ENCODE data around the gene KLK2.

Gene KLK2

GRCh38 chr19:50912102-50912599 lies 38.9 kb downstream of the KLK2 start:
- Histone ChIP-seq H3K27ac (no peak overlapping the region), H3K4me3 (no peak overlapping the region)

DNA sequence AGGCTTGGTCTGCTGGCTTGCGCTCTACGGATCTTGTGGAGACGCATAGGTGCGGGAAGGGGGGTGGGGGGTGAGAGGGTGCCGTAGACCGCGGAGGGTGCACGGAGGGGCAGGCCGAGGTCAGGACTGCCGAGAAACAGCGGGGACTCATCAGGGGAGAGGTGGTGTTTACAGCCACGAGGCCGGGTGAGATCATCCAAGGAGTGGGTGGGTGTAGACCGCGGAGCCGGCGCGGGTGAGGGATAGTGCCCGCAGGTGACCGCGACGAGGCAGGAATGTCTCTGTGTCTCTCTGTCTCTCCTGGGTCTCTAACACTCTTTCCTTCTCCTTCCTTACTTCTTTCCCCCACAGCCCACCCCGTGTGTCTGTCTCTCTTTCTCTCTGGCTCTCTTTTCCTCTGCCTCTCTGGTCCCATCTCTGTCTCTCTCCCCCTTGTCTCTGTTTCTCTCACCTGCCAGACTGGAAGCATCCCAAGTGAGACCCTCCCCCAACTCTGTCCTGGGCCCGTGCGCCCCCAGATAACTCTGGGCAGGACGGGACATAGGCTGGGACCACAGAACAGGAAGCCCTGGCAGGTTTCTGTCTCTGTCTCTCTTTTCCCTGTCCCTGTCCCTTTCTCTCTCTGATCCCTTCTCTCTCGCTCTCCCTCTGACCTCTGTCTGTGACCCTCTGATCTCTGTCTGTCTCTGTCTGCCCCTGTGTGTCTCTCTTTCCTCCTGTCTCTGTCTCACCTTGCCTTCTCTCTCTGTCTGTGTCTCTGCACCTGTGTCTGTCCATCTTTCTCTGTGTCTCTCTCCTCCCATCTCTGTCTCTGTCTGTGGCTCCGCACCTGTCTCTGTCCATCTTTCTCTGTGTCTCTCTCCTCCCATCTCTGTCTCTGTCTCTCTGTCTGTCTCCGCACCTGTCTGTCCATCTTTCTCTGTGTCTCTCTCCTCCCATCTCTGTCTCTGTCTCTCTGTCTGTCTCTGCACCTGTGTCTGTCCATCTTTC lies 39.8 kb downstream of the KLK2 start:
- no peak overlapping the region for H3K4me3 ChIP-seq
- H3K27ac ChIP-seq = no peak overlapping the region

DNA sequence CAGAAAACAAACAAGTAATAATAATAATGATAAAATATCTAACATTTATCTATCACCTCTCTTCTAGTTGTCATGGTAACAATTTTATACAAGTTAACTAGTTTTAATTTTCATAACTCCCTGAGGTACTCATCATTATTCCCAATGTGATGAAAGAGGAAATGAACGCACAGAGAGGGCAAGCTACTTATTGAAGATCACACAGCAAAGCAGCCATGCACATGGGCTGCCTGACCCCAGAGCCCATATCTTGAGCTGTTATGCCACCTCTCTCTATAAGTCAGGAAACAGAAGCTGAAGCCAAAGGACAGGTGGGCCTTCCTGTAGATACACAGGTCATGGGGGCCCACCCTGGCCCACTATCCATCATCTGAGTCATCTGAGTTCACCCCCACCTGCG lies 42.8 kb downstream of the KLK2 start:
- Histone ChIP-seq H3K27ac (no peak overlapping the region), H3K4me3 (no peak overlapping the region)

DNA sequence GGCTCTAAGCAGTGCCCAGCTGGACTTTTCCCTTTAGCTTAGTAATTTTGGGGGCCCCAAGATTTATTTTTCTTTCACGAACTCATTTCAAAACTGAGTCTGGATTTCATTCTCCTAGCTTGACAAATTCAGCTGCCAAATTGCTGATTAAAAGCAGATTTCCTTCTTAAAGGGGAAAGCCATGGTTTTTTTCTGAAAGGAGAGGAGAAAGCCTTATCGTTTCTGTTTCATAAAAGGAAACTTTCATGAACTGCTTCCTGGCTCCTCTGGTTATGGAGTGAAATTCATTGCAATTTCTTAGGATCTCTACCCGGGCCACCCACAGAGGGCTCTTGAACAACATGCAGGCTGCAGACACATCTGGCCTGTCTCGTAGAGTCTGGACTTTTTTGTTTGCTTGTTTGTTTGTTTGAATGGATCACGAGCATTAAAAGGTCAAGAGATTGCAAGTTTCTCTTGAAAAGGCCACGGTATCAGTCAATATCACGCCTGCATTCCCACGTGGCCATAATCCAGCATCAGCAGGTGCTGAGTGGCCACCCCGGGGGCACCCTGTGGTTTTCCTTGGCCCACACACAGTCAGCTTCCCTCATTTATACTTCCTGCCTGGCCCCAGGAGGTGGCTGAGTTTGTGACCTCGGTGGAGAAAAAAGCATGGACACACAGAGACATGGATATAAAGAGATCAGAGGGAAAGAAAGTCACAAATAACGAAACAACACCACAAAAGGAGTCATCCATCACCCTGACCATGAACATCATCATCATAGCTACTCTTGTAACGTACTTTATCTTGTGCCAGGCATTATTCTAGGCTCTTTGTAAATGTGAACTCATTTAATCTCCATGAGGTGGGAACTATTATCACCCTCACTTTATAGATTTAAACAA lies 48.4 kb downstream of the KLK2 start:
- Histone ChIP-seq H3K4me3 (no peak overlapping the region), H3K27ac (no peak overlapping the region)

DNA sequence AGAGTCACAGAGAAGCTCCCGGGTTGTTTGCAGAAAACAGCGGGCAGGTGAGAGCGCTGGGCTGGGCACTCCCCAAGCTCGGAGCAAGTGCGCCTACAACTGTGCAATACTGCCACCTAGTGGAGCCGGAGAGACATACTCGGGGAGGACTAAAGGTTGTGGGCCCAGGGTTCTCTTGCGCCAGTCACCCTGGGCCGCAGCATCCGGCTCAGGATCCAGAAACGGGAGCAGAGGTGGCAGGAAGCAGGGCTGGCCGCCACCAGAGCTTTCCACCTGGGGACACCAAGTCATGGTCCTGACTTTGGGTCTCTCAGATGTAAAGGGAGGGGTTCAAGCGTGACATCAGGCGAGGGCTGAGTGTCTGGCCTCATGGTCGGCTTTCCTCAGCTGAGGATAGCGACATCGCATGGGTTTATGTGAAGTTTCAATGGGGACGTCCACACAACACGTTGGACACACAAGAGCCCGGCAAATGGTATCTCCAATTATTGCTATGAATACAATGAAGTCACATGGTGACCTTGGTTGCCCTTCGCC lies 49.1 kb downstream of the KLK2 start:
- Histone ChIP-seq H3K27ac (no peak overlapping the region), H3K4me3 (no peak overlapping the region)

GRCh38 chr19:50924586-50924985 lies 51.3 kb downstream of the KLK2 start:
- H3K4me3 ChIP-seq = no peak overlapping the region
- H3K27ac ChIP-seq = peak overlapping the region in 1 of 21 experiments; percentile 71

DNA sequence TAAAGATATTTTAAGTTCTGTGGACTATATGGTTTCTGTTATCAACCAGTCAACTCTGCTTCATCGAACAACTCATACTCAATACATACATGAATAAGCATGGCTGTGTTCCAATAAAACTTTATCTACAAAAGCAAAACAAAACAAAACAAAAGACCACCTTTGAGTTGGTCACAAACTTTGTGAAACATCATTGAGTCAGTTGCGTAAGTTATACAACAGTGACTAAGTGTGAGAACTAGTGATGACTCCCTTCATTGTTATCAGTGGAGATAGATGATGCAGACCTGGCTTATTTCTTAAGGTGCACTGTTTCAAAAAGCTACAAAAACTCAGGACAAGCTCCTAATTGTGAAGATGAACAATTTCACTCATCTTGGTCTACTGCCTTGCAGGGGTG lies 52.5 kb downstream of the KLK2 start:
- peak overlapping the region in 1 of 21 experiments; percentile 71 for H3K27ac ChIP-seq
- H3K4me3 ChIP-seq = no peak overlapping the region

- H3K27ac ChIP-seq = peak overlapping the region in 2 of 21 experiments; percentile 3 to 7
- no peak overlapping the region for H3K4me3 ChIP-seq
Observed at GRCh38 chr19:50926144-50926543, 52.9 kb downstream of the KLK2 start.

DNA sequence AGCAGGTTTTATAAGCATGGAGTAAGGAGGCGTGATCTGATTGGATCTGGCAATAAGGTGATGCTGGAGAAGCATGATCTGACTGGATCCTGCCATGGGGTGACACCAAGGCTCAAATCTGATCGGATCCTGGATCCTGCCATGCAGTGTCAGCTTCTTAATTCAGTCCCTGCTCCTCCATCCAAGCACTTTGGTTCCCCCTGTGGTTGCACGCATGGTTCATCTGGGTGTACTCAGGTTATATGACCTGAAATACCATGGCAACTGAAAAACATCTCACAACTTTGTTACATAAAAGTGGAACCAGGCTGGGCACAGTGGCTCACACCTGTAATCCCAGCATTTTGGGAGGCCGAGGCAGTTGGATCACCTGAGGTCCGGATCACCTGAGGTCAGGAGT lies 55.6 kb downstream of the KLK2 start:
- H3K27ac ChIP-seq = no peak overlapping the region
- H3K4me3 ChIP-seq = no peak overlapping the region

Data from skin epidermis (tissue), 12 donors.